ENCODE measurements around the gene B4GAT1.

- no peak for TF ChIP-seq EZH2phosphoT487 (IDR thresholded peaks at IDR 0.05; ENCODE audit: borderline replicate concordance)
- TF ChIP-seq CTCF (conservative IDR thresholded peaks at IDR 0.05; ENCODE audit: low read length), result no peak
Observed at GRCh38 chr11:66299186-66299585, 48.2 kb downstream of the B4GAT1 start.
